Cardiac muscle cell (in vitro differentiated cells and primary cell): ENCODE data around the gene GRM5. TPM values are rescaled to one million over a fixed set of nuclear protein-coding genes. Genes with fewer than 3 reads are reported as not detected.
A peak's percentile ranks its signal among the peaks of the same experiment; 100 is the strongest.

Experiments
- DNase-seq, 2 donors: peaks; one replicate each; pipeline versions ENCODE4 v3.0.0 to v3.0.0-alpha.2; 2010 to 2017; ENCODE audit warnings: low read depth in 1 of 2, low spot score in 1 of 2
- H3K27ac ChIP-seq: fragments of 200-600 bp; sonication (generic); 2 replicates; pipeline ENCODE4 v1.5.1; 2016
- H3K27me3 ChIP-seq: fragments of 200-600 bp; sonication (generic); 2 replicates; pipeline ENCODE4 v1.6.0; 2016; ENCODE audit warnings: control low read depth
- H3K36me3 ChIP-seq: fragments of 200-600 bp; sonication (generic); 2 replicates; pipeline ENCODE4 v1.5.1; 2016; ENCODE audit warnings: control low read depth
- H3K4me1 ChIP-seq: fragments of 200-600 bp; sonication (generic); 2 replicates; pipeline ENCODE4 v1.8.1; 2017; ENCODE audit warnings: low read depth, mild to moderate bottlenecking, mixed run types
- H3K4me3 ChIP-seq: fragments of 200-600 bp; sonication (generic); 2 replicates; pipeline ENCODE4 v1.5.1; 2016; ENCODE audit warnings: mild to moderate bottlenecking
- H3K9me3 ChIP-seq: fragments of 200-600 bp; sonication (generic); 2 replicates; pipeline ENCODE4 v1.5.1; 2017; ENCODE audit warnings: low read depth, mild to moderate bottlenecking, control low read depth
- CTCF ChIP-seq: IDR thresholded peaks from 2 replicates; pipeline ENCODE4 v1.5.1; 2012; ENCODE audit warnings: low read depth, mild to moderate bottlenecking, low read length
- polyA plus RNA-seq: library from polyadenylated mRNA; unstranded; fragments of >200 nt; fragmentation: Nextera tagmentation; extraction: Ambion mirVana; gene quantifications from 2 replicates; pipeline ENCODE4 v1.2.1, GENCODE V29; 2016
- total RNA-seq: library from RNA; depleted of rRNA; stranded (reverse); fragments of >200 nt; gene quantifications from 2 replicates; pipeline ENCODE4 v1.2.3, GENCODE V29; 2016

Gene GRM5
- total and polyA plus RNA-seq, 2 experiments from 2014 or later = 0.06 TPM; not detected in 1

- Histone ChIP-seq H3K27ac (no peak overlapping the region), H3K9me3 (no peaks in the 10 kb centered on the region), H3K4me1 (no peaks in the 10 kb centered on the region), H3K27me3 (no peaks in the 10 kb centered on the region), H3K4me3 (no peak overlapping the region), H3K36me3 (no peaks in the 10 kb centered on the region)
- TF ChIP-seq CTCF = peak; percentile 7
- DNase-seq = peak in 1 of 2 donors; percentile 6
Measured at GRCh38 chr11:88494848-88495247, 570.9 kb downstream of the GRM5 start.

GRCh38 chr11:88491674-88492073, 574.1 kb downstream of the GRM5 start:
- no peak overlapping the region for H3K27ac ChIP-seq
- no peaks in the 10 kb centered on the region for H3K9me3 ChIP-seq

GRCh38 chr11:88489030-88489429, 576.8 kb downstream of the GRM5 start:
- Histone ChIP-seq H3K4me3 (no peak overlapping the region), H3K36me3 (no peaks in the 10 kb centered on the region), H3K27ac (no peak overlapping the region), H3K9me3 (no peaks in the 10 kb centered on the region), H3K4me1 (no peaks in the 10 kb centered on the region), H3K27me3 (no peaks in the 10 kb centered on the region)
- no peak for TF ChIP-seq CTCF
- no peak for DNase-seq

More at GRCh38 chr11:88491674-88492073, 574.1 kb downstream of the GRM5 start:
- no peaks in the 10 kb centered on the region for H3K27me3 ChIP-seq
- H3K4me3 ChIP-seq = no peak overlapping the region
- DNase-seq = no peak
- no peaks in the 10 kb centered on the region for H3K36me3 ChIP-seq
- H3K4me1 ChIP-seq = no peaks in the 10 kb centered on the region
- TF ChIP-seq CTCF = no peak

GRCh38 chr11:88487646-88488045, 578.1 kb downstream of the GRM5 start:
- Histone ChIP-seq H3K36me3 (no peaks in the 10 kb centered on the region), H3K4me3 (no peak overlapping the region), H3K4me1 (no peaks in the 10 kb centered on the region), H3K27ac (no peak overlapping the region), H3K9me3 (no peaks in the 10 kb centered on the region), H3K27me3 (no peaks in the 10 kb centered on the region)
- no peak for TF ChIP-seq CTCF
- no peak for DNase-seq

- Histone ChIP-seq H3K27me3 (no peaks in the 10 kb centered on the region), H3K4me1 (no peaks in the 10 kb centered on the region), H3K27ac (no peak overlapping the region), H3K36me3 (no peaks in the 10 kb centered on the region), H3K4me3 (no peak overlapping the region), H3K9me3 (no peaks in the 10 kb centered on the region)
- peak; percentile 51 to 52 for DNase-seq
- TF ChIP-seq CTCF = peak; percentile 79
Measured at GRCh38 chr11:88484873-88485621, 580.7 kb downstream of the GRM5 start.
